Activated CD8-positive, alpha-beta memory T cell treated with anti-CD3 and anti-CD28 coated beads, Interleukin-2, amount 10 ng/mL, durations not matched to agents 7 days and 5 days (primary cell): ENCODE measurements around the gene EIF4EBP3. TPM values are rescaled to one million over a fixed set of nuclear protein-coding genes. Genes with fewer than 3 reads are reported as not detected.
"Not testable (repeated sequence)": the region's sequence is repeated elsewhere in the genome, so short reads cannot be mapped to it uniquely, and the experiment has no call there.

Experiments
- ATAC-seq: fragments of 150-1000 bp; cut with Tn5 transposase; one replicate; pipeline ENCODE4 v1.10.0; 2021; ENCODE audit warnings: moderate library complexity
- CTCF ChIA-PET: fragments of 350-600 bp; sonication (Branson Sonifier 250); formaldehyde crosslinking; loops from one replicate; lab custom pipeline; 2021; ENCODE audit warnings: antibody characterized with exemption; lab: Charles Lee
- DNase-seq: peaks from one replicate; pipeline ENCODE4 v3.0.0-alpha.2; 2020
- H3K27ac Mint-ChIP-seq: one replicate; pipeline ENCODE4 v1.8.0; 2021; ENCODE audit warnings: mild to moderate bottlenecking, mixed read lengths
- H3K27me3 Mint-ChIP-seq: one replicate; pipeline ENCODE4 v1.8.0; 2021; ENCODE audit warnings: mixed read lengths
- H3K36me3 Mint-ChIP-seq: one replicate; pipeline ENCODE4 v1.8.0; 2021; ENCODE audit warnings: mild to moderate bottlenecking, mixed read lengths
- H3K4me1 Mint-ChIP-seq: one replicate; pipeline ENCODE4 v1.8.0; 2021; ENCODE audit warnings: mixed read lengths
- H3K4me3 Mint-ChIP-seq: one replicate; pipeline ENCODE4 v1.8.0; 2021; ENCODE audit warnings: mild to moderate bottlenecking, moderate library complexity, mixed read lengths
- H3K9me3 Mint-ChIP-seq: one replicate; pipeline ENCODE4 v1.8.0; 2022; ENCODE audit warnings: low read depth, mixed read lengths
- total RNA-seq, 2 experiments: library from RNA; stranded (reverse); gene quantifications; one replicate each; pipeline ENCODE4 v1.2.3, GENCODE V29; 2021

Gene EIF4EBP3
- total RNA-seq, 2 experiments from 2014 or later = 7.4 to 9.0 TPM

GRCh38 chr5:140570488-140570887 is 23.0 kb downstream of the EIF4EBP3 start:
- Mint-ChIP-seq H3K27me3 (no peaks in the 10 kb centered on the region), H3K36me3 (peaks cover 34% of the 10 kb centered on the region), H3K27ac (peak overlapping the region; percentile 96), H3K4me3 (peak overlapping the region; percentile 29), H3K4me1 (peaks cover 46% of the 10 kb centered on the region), H3K9me3 (no peaks in the 10 kb centered on the region)
- ATAC-seq = no peak
- no peak for DNase-seq
- CTCF ChIA-PET = interaction anchor here (1.3 to 1.8 kb wide), 4 partner anchors 65 to 207 kb away, joined by 3 to 8 read pairs (median 6); partner anchors contain the start of genes IK and NDUFA2

GRCh38 chr5:140571105-140571504 is 23.6 kb downstream of the EIF4EBP3 start:
- no peak overlapping the region for H3K27ac Mint-ChIP-seq

GRCh38 chr5:140573683-140574082 is 26.2 kb downstream of the EIF4EBP3 start:
- Mint-ChIP-seq H3K27ac (no peak overlapping the region), H3K36me3 (peaks cover 10% of the 10 kb centered on the region), H3K4me1 (peaks cover 16% of the 10 kb centered on the region), H3K9me3 (no peaks in the 10 kb centered on the region), H3K27me3 (no peaks in the 10 kb centered on the region), H3K4me3 (no peak overlapping the region)
- CTCF ChIA-PET = interaction anchor here (0.7 kb wide), 1 partner anchor 21 kb away, joined by 5 read pairs; no protein-coding TSS in a partner anchor
- DNase-seq = no peak
- no peak for ATAC-seq

More at GRCh38 chr5:140571105-140571504, 23.6 kb downstream of the EIF4EBP3 start:
- CTCF ChIA-PET = interaction anchor here (1.8 kb wide), 1 partner anchor 64 kb away, joined by 8 read pairs; no protein-coding TSS in a partner anchor
- H3K36me3 Mint-ChIP-seq = peaks cover 31% of the 10 kb centered on the region
- ATAC-seq = no peak
- H3K9me3 Mint-ChIP-seq = no peaks in the 10 kb centered on the region
- peaks cover 40% of the 10 kb centered on the region for H3K4me1 Mint-ChIP-seq
- H3K27me3 Mint-ChIP-seq = no peaks in the 10 kb centered on the region
- H3K4me3 Mint-ChIP-seq = no peak overlapping the region
- no peak for DNase-seq

GRCh38 chr5:140574165-140574564 is 26.7 kb downstream of the EIF4EBP3 start:
- no peak overlapping the region for H3K27ac Mint-ChIP-seq
- CTCF ChIA-PET = interaction anchor here (0.7 to 1.2 kb wide), 3 partner anchors 21 to 146 kb away, joined by 3 to 5 read pairs (median 4); partner anchors contain the start of gene CD14
- peaks cover 9% of the 10 kb centered on the region for H3K36me3 Mint-ChIP-seq
- ATAC-seq = no peak
- H3K4me1 Mint-ChIP-seq = peaks cover 11% of the 10 kb centered on the region
- H3K4me3 Mint-ChIP-seq = no peak overlapping the region
- H3K27me3 Mint-ChIP-seq = no peaks in the 10 kb centered on the region
- no peak for DNase-seq
- H3K9me3 Mint-ChIP-seq = no peaks in the 10 kb centered on the region

- no peak overlapping the region for H3K27ac Mint-ChIP-seq
- DNase-seq (no peak), ATAC-seq (no peak)
- H3K36me3 Mint-ChIP-seq = peaks cover 7% of the 10 kb centered on the region
- peaks cover 2% of the 10 kb centered on the region for H3K27me3 Mint-ChIP-seq
- H3K4me1 Mint-ChIP-seq = no peaks in the 10 kb centered on the region
- CTCF ChIA-PET = interaction anchor here (1.2 to 1.3 kb wide), 3 partner anchors 9 to 59 kb away, joined by 4 read pairs; partner anchors contain the start of gene CD14
- no peaks in the 10 kb centered on the region for H3K9me3 Mint-ChIP-seq
- no peak overlapping the region for H3K4me3 Mint-ChIP-seq
Measured at GRCh38 chr5:140575309-140575708, 27.8 kb downstream of the EIF4EBP3 start.

- ATAC-seq (no peak), DNase-seq (no peak)
- Mint-ChIP-seq H3K4me1 (no peaks in the 10 kb centered on the region), H3K36me3 (peaks cover 2% of the 10 kb centered on the region), H3K9me3 (no peaks in the 10 kb centered on the region), H3K4me3 (no peak overlapping the region), H3K27ac (no peak overlapping the region), H3K27me3 (peaks cover 14% of the 10 kb centered on the region)
- CTCF ChIA-PET = interaction anchor here (1.0 kb wide), 1 partner anchor 131 kb away, joined by 3 read pairs; no protein-coding TSS in a partner anchor
Measured at GRCh38 chr5:140576776-140577201, 29.3 kb downstream of the EIF4EBP3 start.

- H3K36me3 Mint-ChIP-seq, H3K9me3 Mint-ChIP-seq, CTCF ChIA-PET, H3K4me3 Mint-ChIP-seq, ATAC-seq, DNase-seq, H3K4me1 Mint-ChIP-seq, H3K27ac Mint-ChIP-seq: not testable (repeated sequence)
- peaks cover 21% of the 10 kb centered on the region for H3K27me3 Mint-ChIP-seq
Measured at GRCh38 chr5:140579188-140579747, 31.8 kb downstream of the EIF4EBP3 start.

GRCh38 chr5:140587495-140587894 is 40.0 kb downstream of the EIF4EBP3 start:
- Mint-ChIP-seq H3K27me3 (peaks cover 16% of the 10 kb centered on the region), H3K9me3 (no peaks in the 10 kb centered on the region), H3K36me3 (no peaks in the 10 kb centered on the region), H3K4me1 (no peaks in the 10 kb centered on the region), H3K27ac (no peak overlapping the region), H3K4me3 (no peak overlapping the region)
- no peak for ATAC-seq
- no peak for DNase-seq
- CTCF ChIA-PET = no interaction called here

- peaks cover 12% of the 10 kb centered on the region for H3K27me3 Mint-ChIP-seq
- H3K27ac Mint-ChIP-seq = no peak overlapping the region
- no peak for DNase-seq
- H3K9me3 Mint-ChIP-seq = no peaks in the 10 kb centered on the region
- no peak overlapping the region for H3K4me3 Mint-ChIP-seq
- H3K36me3 Mint-ChIP-seq = no peaks in the 10 kb centered on the region
- CTCF ChIA-PET = interaction anchor here (1.1 kb wide), 1 partner anchor 225 kb away, joined by 3 read pairs; no protein-coding TSS in a partner anchor
- no peak for ATAC-seq
- H3K4me1 Mint-ChIP-seq = no peaks in the 10 kb centered on the region
Measured at GRCh38 chr5:140588311-140589070, 41.0 kb downstream of the EIF4EBP3 start.

GRCh38 chr5:140590861-140591260 is 43.4 kb downstream of the EIF4EBP3 start:
- no peaks in the 10 kb centered on the region for H3K36me3 Mint-ChIP-seq
- no peak for ATAC-seq
- H3K27ac Mint-ChIP-seq = no peak overlapping the region
- no peaks in the 10 kb centered on the region for H3K4me1 Mint-ChIP-seq
- peaks cover 12% of the 10 kb centered on the region for H3K27me3 Mint-ChIP-seq
- CTCF ChIA-PET = no interaction called here
- H3K9me3 Mint-ChIP-seq = no peaks in the 10 kb centered on the region
- H3K4me3 Mint-ChIP-seq = no peak overlapping the region
- no peak for DNase-seq

GRCh38 chr5:140591747-140592372 is 44.4 kb downstream of the EIF4EBP3 start:
- H3K9me3 Mint-ChIP-seq = no peaks in the 10 kb centered on the region
- no peak overlapping the region for H3K27ac Mint-ChIP-seq
- H3K4me3 Mint-ChIP-seq = no peak overlapping the region
- DNase-seq (no peak), ATAC-seq (no peak)
- CTCF ChIA-PET = no interaction called here
- H3K4me1 Mint-ChIP-seq = no peaks in the 10 kb centered on the region
- peaks cover 5% of the 10 kb centered on the region for H3K27me3 Mint-ChIP-seq
- H3K36me3 Mint-ChIP-seq = no peaks in the 10 kb centered on the region

GRCh38 chr5:140593070-140593469 is 45.6 kb downstream of the EIF4EBP3 start:
- CTCF ChIA-PET = not testable (repeated sequence)

GRCh38 chr5:140594169-140594568 is 46.7 kb downstream of the EIF4EBP3 start:
- no peak overlapping the region for H3K4me3 Mint-ChIP-seq
- no peaks in the 10 kb centered on the region for H3K36me3 Mint-ChIP-seq
- no peak for ATAC-seq
- CTCF ChIA-PET = interaction anchor here (0.6 kb wide), 1 partner anchor 169 kb away, joined by 3 read pairs; no protein-coding TSS in a partner anchor
- H3K4me1 Mint-ChIP-seq = no peaks in the 10 kb centered on the region
- DNase-seq = no peak
- H3K9me3 Mint-ChIP-seq = no peaks in the 10 kb centered on the region
- H3K27me3 Mint-ChIP-seq = no peaks in the 10 kb centered on the region
- no peak overlapping the region for H3K27ac Mint-ChIP-seq

More at GRCh38 chr5:140593070-140593469, 45.6 kb downstream of the EIF4EBP3 start:
- ATAC-seq, H3K4me3 Mint-ChIP-seq, H3K9me3 Mint-ChIP-seq, H3K27ac Mint-ChIP-seq, DNase-seq, H3K36me3 Mint-ChIP-seq, H3K4me1 Mint-ChIP-seq, H3K27me3 Mint-ChIP-seq: not testable (repeated sequence)
